GM20000 (cell line): ENCODE data around the gene RYR3.

Experiments used
- DNase-seq: peaks from one replicate; pipeline ENCODE4 v3.0.0; 2012; ENCODE audit warnings: low spot score
- TF ChIP-seq, protein P1 (sequence below): IDR thresholded peaks from 2 replicates; pipeline ENCODE4 v1.5.1; 2012; ENCODE audit warnings: mild to moderate bottlenecking, control low read depth; ENCODE audit errors: extremely low read depth, missing control alignments

Gene RYR3

DNA sequence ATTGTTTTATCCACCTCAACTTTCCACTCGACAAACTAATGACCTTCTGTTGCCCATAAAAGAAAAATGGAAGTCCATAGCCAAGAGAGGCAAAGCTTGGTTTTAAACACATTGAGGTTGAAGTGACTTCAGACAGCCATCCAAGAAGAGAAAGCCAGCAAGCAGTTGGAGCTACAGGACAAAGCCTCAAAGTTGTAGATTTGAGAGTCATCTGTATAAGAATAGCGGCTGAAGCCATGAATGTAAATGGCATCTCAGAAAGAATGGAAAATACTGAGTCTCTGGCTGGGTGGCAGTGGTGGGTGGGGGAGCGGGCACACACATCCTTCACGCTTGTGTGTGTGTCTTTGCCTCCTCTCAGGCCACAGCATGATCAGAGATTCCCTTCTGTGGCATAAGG, 533.4 kb downstream of the RYR3 start:
- TF ChIP-seq, protein P1, sequence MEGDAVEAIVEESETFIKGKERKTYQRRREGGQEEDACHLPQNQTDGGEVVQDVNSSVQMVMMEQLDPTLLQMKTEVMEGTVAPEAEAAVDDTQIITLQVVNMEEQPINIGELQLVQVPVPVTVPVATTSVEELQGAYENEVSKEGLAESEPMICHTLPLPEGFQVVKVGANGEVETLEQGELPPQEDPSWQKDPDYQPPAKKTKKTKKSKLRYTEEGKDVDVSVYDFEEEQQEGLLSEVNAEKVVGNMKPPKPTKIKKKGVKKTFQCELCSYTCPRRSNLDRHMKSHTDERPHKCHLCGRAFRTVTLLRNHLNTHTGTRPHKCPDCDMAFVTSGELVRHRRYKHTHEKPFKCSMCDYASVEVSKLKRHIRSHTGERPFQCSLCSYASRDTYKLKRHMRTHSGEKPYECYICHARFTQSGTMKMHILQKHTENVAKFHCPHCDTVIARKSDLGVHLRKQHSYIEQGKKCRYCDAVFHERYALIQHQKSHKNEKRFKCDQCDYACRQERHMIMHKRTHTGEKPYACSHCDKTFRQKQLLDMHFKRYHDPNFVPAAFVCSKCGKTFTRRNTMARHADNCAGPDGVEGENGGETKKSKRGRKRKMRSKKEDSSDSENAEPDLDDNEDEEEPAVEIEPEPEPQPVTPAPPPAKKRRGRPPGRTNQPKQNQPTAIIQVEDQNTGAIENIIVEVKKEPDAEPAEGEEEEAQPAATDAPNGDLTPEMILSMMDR: no peak
- no peak for DNase-seq

DNA sequence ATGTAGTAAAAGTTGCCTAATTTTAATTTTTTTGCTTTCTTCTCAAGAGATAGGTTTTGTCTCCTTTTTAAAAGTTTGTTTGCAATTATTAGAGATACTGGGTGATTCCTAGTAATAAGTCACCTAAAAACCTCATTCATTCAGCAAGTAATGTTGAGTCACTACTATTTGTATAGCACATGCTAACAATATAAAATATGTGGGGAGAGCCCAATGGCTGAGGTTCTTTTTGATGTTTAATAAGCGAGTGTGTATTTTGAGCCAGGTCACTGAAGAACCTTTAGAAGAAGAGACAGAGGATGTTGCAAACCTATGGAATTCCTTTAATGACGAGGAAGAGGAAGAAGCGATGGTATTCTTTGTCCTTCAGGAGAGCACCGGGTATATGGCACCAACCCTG, 533.8 kb downstream of the RYR3 start:
- no peak for DNase-seq
- TF ChIP-seq, protein P1: no peak

DNA sequence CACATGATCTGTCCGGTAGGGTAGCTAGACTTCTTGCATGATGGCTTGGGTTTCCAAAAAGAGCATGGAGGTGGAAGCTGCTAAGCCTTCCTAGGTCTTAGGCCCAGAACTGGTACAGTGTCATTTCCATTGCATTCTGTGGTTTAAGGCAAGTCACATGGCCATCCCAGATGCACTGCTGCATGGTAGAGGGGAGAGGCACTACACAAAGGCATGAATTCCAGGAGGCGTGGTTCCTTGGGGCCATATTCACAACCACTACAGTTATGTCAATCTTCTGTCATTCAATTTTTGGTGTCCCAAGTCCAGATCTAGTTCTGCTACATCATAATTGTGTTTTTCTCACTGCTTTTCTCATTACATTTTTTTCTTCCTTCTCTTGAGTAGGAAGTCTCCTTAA, 535.4 kb downstream of the RYR3 start:
- TF ChIP-seq, protein P1: no peak
- no peak for DNase-seq

DNA sequence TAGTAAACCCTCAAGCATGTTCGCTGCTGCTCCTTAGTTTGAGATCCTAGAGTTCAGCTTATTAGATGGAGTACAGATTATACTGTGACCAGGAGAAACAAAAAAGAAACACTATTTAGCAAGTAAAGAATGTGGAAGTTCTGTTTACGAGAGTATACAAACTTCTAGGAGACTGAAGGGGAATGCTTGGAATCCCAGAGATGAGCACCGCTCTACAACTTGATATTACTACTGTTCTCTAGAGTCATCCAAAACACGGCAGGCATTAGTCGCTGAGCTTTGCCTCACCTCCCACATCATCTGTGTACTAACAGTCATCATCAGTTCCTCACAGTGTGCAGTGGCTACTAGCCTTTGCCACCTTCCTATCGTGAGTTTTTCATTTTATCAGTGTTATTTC, 536.1 kb downstream of the RYR3 start:
- DNase-seq: no peak
- TF ChIP-seq, protein P1: no peak

DNA sequence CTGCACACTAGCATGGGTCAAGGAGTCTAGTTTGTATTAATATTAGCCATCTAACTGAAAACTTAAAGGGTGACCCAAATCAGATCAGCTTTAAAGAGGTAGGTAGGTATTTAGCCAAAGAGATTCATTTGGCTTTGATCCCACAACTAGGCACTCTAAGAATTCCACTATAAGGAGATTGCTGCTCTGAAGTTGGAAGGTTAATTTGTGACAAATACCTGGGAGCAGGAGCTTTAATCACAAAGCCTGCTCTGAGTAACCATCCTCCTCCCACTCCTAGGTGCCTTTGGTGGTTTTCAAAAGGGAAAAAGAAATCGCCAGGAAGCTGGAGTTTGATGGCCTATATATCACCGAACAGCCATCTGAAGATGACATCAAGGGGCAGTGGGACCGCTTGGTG, 537.2 kb downstream of the RYR3 start:
- TF ChIP-seq, protein P1: no peak
- DNase-seq: no peak

DNA sequence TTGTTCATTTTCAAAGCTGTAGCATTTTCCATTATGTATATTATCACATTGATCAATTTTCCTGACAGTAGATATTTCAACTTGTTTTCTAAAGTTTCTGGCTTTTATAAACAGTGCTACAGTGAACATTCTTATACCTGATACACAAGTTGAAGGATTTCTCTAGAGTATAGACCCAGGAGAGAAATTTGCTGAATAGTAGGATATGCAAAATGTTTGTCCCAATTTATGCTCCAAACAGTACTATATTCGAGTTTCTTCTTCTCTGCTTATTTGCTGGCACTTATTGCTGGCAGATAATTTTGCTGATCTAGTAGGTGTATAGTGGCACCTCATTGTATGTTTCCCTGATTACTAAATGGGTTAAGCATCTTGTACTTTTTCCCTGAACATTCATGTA, 540.3 kb downstream of the RYR3 start:
- no peak for DNase-seq
- TF ChIP-seq, protein P1: no peak

DNA sequence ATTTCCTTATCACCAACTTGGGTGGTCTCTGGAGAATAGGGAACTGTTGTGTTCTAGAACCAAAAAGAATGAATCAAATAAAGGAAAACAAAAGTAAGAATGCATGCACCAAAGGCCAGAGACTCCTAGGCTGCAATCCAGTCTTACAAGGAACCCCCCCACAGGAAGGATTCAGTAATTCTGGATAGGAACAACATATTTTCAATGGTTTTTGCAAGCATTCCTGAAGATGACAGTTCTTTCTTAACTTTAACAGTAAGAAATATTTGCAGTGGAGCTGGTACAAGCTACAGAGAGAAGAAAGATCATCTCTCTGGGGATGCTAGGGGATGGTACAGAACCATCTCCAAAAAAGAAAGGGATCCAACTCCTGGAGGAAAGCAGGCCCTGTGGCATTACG, 541.3 kb downstream of the RYR3 start:
- TF ChIP-seq, protein P1: no peak
- DNase-seq: no peak

DNA sequence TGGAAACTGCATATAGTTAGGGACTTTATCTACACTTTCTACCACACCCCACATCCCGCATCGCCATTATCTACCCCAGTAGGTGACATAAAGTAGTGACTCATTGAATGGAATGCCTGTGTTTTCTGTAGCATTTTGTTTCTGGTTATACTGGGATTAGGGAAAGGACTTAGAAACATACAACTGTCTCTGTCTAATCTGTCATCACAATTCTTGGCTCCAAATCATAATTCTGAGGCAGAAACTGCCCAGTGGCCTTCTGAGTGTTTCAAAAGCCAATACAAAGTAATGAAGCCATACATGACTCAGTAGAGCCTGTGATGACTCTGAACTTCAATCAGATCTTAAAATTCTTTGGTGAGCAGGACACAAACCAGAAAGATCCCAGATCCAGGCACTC, 541.8 kb downstream of the RYR3 start:
- TF ChIP-seq, protein P1: no peak
- DNase-seq: no peak
